ENCODE measurements around the gene RALB. TPM values are rescaled to one million over a fixed set of nuclear protein-coding genes. Genes with fewer than 3 reads are reported as not detected.
A peak's percentile ranks its signal among the peaks of the same experiment; 100 is the strongest.

Gene RALB
- total and polyA plus RNA-seq, 4 donors, result 55.0 to 65.4 (median 61.2) TPM

DNA sequence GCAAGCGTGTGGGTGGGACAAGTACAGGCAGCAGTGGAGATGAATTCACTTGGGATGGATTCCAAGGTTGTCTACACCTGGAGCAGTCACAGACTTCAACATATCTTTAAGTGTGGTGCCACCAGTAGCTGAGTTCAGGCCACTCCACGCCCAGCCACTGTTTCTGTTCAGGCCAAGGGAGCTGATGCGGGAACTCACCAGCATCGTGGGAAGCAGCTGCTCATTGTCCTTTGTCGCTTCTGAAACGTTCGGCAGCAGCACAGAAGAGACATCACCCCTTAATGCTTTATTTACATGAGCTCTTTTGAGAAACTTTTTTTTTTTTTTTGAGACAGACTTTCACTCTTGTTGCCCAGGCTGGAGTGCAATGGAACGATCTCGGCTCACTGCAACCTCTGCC lies 73.4 kb downstream of the RALB start:
- no peaks in the 10 kb centered on the region for H3K27me3 ChIP-seq (ENCODE audit: control insufficient read depth, insufficient read depth, low read length)
- no peak for DNase-seq (ENCODE audit: low read depth in 4 of 6, low spot score in 6 of 6)
- no peak overlapping the region for H3K27ac ChIP-seq (ENCODE audit: low read depth, low read length)
- peaks cover 3% of the 10 kb centered on the region for H3K4me1 ChIP-seq (ENCODE audit: control insufficient read depth, insufficient read depth, low read length)
- 74% methylated on average over 8 of the region's 9 CpGs for WGBS (ENCODE audit: insufficient coverage)
- no peaks in the 10 kb centered on the region for H3K9me3 ChIP-seq (ENCODE audit: control insufficient read depth, insufficient read depth, low read length)
- no peaks in the 10 kb centered on the region for H3K36me3 ChIP-seq (ENCODE audit: control insufficient read depth, insufficient read depth, low read length)
- H3K4me3 ChIP-seq (ENCODE audit: low read depth, low read length), result no peak overlapping the region

DNA sequence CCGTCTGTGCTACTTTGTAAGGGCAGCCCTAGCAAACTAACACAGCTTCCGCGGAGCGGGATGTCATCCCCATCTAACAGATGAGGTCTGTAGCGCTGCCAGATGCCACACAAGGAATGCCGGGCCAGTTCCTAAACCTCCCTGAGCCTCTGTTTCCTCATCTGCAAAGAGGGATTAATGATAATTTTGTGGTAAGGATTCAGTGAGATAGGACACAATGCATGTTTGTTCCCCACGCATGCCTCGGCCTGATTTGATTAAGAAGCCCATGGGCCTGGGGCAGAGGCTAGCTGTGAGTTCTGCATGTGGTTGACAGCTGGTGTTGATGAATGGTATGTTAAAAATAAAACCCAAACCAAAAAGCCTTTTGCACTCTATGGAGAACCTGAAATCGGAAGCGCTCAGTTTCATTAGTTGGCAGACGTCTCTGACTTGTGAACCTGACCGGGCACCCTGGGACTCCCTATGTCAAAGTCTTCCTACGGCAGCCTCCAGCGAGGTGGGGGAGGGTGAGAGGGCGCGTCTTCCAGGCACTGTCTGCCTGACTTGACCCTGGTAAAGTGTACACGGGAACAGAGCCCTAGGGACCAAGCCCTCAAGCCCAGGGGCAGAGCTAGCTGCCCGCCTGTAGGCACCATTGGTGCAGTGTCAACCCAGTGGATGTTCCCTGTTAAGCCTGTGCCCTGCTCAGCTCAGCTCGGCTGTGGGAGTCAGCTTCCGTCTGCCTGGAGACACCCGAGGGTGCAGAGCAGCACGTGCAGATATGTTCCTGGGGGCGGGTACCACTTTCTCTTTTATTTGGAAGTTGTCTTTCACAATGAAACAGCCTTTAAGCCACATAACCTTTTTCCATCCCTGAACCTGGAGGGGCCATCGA lies 78.5 kb downstream of the RALB start:
- Histone ChIP-seq H3K27ac (ENCODE audit: low read depth, low read length) (no peak overlapping the region), H3K4me3 (ENCODE audit: low read depth, low read length) (no peak overlapping the region), H3K9me3 (ENCODE audit: control insufficient read depth, insufficient read depth, low read length) (no peaks in the 10 kb centered on the region), H3K36me3 (ENCODE audit: control insufficient read depth, insufficient read depth, low read length) (no peaks in the 10 kb centered on the region), H3K27me3 (ENCODE audit: control insufficient read depth, insufficient read depth, low read length) (no peaks in the 10 kb centered on the region), H3K4me1 (ENCODE audit: control insufficient read depth, insufficient read depth, low read length) (no peaks in the 10 kb centered on the region)
- WGBS (ENCODE audit: insufficient coverage), result 70% methylated on average over 14 of the region's 24 CpGs
- DNase-seq (ENCODE audit: low read depth in 4 of 6, low spot score in 6 of 6), result no peak

DNA sequence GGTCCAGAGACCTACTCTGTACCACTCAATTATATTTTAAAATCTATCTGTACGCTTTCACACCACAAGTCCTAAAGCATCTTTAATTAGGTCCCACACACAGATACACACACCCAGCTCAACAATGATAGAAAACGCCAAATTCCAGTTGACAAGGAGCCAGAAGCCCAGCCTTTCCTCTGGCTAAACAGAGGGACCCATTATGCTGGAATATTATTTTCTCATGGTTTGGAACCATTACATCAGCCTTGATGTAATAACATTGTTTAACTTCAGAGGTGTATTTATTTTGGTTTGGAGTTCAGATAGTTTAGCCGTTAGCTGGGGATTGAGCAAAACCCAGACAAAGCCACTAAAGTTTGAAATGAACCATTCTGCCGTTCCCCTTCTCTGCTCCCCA lies 79.3 kb downstream of the RALB start:
- no peaks in the 10 kb centered on the region for H3K36me3 ChIP-seq (ENCODE audit: control insufficient read depth, insufficient read depth, low read length)
- H3K27ac ChIP-seq (ENCODE audit: low read depth, low read length), result no peak overlapping the region
- H3K27me3 ChIP-seq (ENCODE audit: control insufficient read depth, insufficient read depth, low read length), result no peaks in the 10 kb centered on the region
- H3K4me1 ChIP-seq (ENCODE audit: control insufficient read depth, insufficient read depth, low read length), result no peaks in the 10 kb centered on the region
- H3K4me3 ChIP-seq (ENCODE audit: low read depth, low read length), result no peak overlapping the region
- H3K9me3 ChIP-seq (ENCODE audit: control insufficient read depth, insufficient read depth, low read length), result no peaks in the 10 kb centered on the region
- WGBS (ENCODE audit: insufficient coverage), result 90% methylated on average over 2 of the region's 4 CpGs
- peak in 1 of 6 donors; percentile 40 for DNase-seq (ENCODE audit: low read depth in 4 of 6, low spot score in 6 of 6)

DNA sequence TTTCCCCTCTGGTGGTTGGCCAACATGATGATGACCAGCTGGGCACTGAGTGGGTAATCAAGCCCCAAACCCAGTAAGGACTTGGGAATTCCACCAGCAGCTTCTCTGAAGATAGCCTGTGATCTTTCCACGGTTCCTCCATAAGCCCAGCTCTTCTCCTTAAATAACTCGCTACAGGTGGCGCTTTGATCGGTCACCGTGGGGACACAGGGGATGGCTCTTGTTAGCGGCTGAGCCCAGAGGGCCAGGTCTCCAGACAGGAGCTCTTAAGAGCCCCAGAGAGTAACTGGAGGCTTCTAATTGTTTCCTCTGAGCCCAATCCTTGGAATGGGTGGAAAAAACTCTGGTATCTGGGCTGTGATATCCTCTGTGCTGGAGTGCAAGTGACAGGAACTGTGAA lies 79.7 kb downstream of the RALB start:
- Histone ChIP-seq H3K9me3 (ENCODE audit: control insufficient read depth, insufficient read depth, low read length) (no peaks in the 10 kb centered on the region), H3K4me3 (ENCODE audit: low read depth, low read length) (no peak overlapping the region), H3K27ac (ENCODE audit: low read depth, low read length) (no peak overlapping the region), H3K36me3 (ENCODE audit: control insufficient read depth, insufficient read depth, low read length) (no peaks in the 10 kb centered on the region), H3K27me3 (ENCODE audit: control insufficient read depth, insufficient read depth, low read length) (no peaks in the 10 kb centered on the region), H3K4me1 (ENCODE audit: control insufficient read depth, insufficient read depth, low read length) (no peaks in the 10 kb centered on the region)
- DNase-seq (ENCODE audit: low read depth in 4 of 6, low spot score in 6 of 6), result no peak
- WGBS (ENCODE audit: insufficient coverage), result 87% methylated on average over 6 of the region's 6 CpGs

DNA sequence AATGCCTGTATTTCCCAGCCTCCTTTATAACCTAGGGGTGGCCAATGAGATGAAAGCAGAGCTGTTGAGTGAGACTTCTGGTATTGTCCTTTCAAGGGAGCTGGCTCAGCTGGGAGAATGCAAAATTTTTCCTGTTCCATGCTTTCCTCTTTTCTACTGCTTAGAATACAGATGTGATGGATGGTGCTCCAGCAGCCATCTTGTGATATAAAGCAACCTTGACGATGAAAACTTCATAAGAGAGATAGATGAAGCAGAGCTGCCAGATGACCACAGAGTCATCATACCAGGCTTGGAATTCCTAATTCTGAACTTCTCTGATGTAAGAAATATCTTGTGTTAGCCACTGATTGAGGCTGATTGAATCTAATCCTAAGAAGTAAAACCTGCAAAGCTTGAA lies 81.4 kb downstream of the RALB start:
- Histone ChIP-seq H3K4me1 (ENCODE audit: control insufficient read depth, insufficient read depth, low read length) (no peaks in the 10 kb centered on the region), H3K27ac (ENCODE audit: low read depth, low read length) (no peak overlapping the region), H3K27me3 (ENCODE audit: control insufficient read depth, insufficient read depth, low read length) (no peaks in the 10 kb centered on the region), H3K36me3 (ENCODE audit: control insufficient read depth, insufficient read depth, low read length) (no peaks in the 10 kb centered on the region), H3K4me3 (ENCODE audit: low read depth, low read length) (no peak overlapping the region), H3K9me3 (ENCODE audit: control insufficient read depth, insufficient read depth, low read length) (no peaks in the 10 kb centered on the region)
- no peak for DNase-seq (ENCODE audit: low read depth in 4 of 6, low spot score in 6 of 6)
- WGBS (ENCODE audit: insufficient coverage), result no CpG with 5 or more reads among the region's 1 CpG

DNA sequence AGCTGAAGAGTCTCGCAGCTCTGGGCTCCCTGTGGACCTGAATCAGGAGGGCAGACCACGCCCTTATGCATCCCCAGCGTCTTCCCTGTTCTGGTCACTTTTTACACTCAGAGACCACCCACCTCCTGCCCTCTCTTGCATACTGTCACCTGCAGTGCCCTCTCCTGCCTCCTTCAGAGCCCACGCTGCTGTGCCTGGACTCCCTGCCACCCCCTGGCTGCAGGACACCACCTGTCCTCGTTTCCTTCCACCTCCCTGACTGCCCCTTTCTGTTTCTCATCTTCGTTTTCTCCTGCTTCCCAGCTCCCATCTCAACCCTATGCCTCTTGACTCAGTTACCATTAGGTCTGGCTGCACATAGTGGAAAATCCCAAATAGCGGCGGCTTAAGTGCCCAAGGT lies 84.1 kb downstream of the RALB start:
- WGBS (ENCODE audit: insufficient coverage), result 77% methylated on average over 8 of the region's 8 CpGs
- H3K4me3 ChIP-seq (ENCODE audit: low read depth, low read length), result no peak overlapping the region
- no peak for DNase-seq (ENCODE audit: low read depth in 4 of 6, low spot score in 6 of 6)
- H3K9me3 ChIP-seq (ENCODE audit: control insufficient read depth, insufficient read depth, low read length), result no peaks in the 10 kb centered on the region
- no peak overlapping the region for H3K27ac ChIP-seq (ENCODE audit: low read depth, low read length)
- peaks cover 4% of the 10 kb centered on the region for H3K27me3 ChIP-seq (ENCODE audit: control insufficient read depth, insufficient read depth, low read length)
- no peaks in the 10 kb centered on the region for H3K4me1 ChIP-seq (ENCODE audit: control insufficient read depth, insufficient read depth, low read length)
- H3K36me3 ChIP-seq (ENCODE audit: control insufficient read depth, insufficient read depth, low read length), result no peaks in the 10 kb centered on the region

DNA sequence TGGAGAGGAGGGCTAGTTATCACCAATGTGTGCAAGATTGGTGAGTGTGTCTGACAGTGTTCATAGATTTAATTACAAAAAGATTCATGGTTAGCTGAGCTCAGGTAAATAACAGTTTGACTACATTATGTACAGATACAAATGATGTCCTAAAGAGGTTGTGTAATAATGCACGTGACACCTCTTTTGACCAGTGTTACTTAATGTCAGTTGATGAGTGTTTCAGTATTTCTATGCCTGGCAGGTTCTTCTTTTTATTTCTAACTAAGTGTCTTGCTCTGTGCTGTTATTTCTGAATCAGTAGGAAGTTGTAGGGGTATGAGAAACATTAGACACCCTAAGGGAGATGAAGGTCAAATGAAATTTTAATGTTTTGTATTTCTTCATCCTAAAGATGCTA lies 85.4 kb downstream of the RALB start:
- Histone ChIP-seq H3K36me3 (ENCODE audit: control insufficient read depth, insufficient read depth, low read length) (no peaks in the 10 kb centered on the region), H3K4me1 (ENCODE audit: control insufficient read depth, insufficient read depth, low read length) (peaks cover 7% of the 10 kb centered on the region), H3K27me3 (ENCODE audit: control insufficient read depth, insufficient read depth, low read length) (peaks cover 16% of the 10 kb centered on the region)

DNA sequence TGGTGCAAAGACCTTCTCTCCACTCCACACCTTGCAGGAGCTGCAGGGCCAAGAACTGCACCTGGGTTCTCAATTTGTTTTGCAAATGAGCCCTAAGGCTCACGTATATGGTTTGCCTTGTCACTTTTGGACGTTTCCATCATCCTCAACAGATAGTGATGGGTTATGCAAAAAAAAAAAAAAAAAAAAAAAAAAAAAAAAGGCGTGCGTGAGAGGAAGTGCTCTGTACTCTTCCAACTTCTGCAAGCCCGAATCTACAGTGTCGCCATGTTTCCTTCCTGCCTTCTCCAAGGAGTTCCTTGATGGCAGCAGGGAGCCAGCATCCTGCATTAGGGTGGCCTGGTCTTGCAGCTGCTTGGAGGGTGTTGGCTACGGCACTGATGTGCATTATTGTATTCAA lies 89.3 kb downstream of the RALB start:
- no peak for DNase-seq (ENCODE audit: low read depth in 4 of 6, low spot score in 6 of 6)
- 93% methylated on average over 3 of the region's 7 CpGs for WGBS (ENCODE audit: insufficient coverage)
- Histone ChIP-seq H3K9me3 (ENCODE audit: control insufficient read depth, insufficient read depth, low read length) (no peaks in the 10 kb centered on the region), H3K27ac (ENCODE audit: low read depth, low read length) (no peak overlapping the region), H3K36me3 (ENCODE audit: control insufficient read depth, insufficient read depth, low read length) (no peaks in the 10 kb centered on the region), H3K4me3 (ENCODE audit: low read depth, low read length) (no peak overlapping the region), H3K4me1 (ENCODE audit: control insufficient read depth, insufficient read depth, low read length) (peaks cover 26% of the 10 kb centered on the region), H3K27me3 (ENCODE audit: control insufficient read depth, insufficient read depth, low read length) (peaks cover 36% of the 10 kb centered on the region)

More for the DNA sequence above, 85.4 kb downstream of the RALB start:
- no peak for DNase-seq (ENCODE audit: low read depth in 4 of 6, low spot score in 6 of 6)
- Histone ChIP-seq H3K4me3 (ENCODE audit: low read depth, low read length) (no peak overlapping the region), H3K27ac (ENCODE audit: low read depth, low read length) (no peak overlapping the region), H3K9me3 (ENCODE audit: control insufficient read depth, insufficient read depth, low read length) (no peaks in the 10 kb centered on the region)
- WGBS (ENCODE audit: insufficient coverage), result 100% methylated on average over 1 of the region's 1 CpG

DNA sequence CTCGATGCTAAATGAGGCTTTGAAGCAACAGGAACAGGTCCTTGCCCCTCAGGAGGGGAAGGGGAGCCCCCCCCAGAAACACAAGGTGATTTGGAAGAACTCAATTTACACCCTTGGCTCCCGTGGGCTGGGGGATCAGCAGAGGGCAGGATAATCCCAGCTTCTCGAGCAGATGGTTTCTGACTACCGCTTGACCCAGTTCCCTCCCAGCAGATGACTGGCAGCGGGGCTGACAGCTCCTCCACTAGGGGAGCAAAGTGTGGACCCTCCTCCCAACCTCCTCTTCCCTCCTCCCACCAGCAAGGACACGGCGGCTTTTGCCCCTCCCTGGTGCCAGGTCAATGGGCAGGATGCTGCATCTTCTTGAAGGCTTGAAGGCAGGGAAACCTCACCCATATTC lies 89.8 kb downstream of the RALB start:
- Histone ChIP-seq H3K27ac (ENCODE audit: low read depth, low read length) (no peak overlapping the region), H3K36me3 (ENCODE audit: control insufficient read depth, insufficient read depth, low read length) (no peaks in the 10 kb centered on the region), H3K9me3 (ENCODE audit: control insufficient read depth, insufficient read depth, low read length) (no peaks in the 10 kb centered on the region), H3K27me3 (ENCODE audit: control insufficient read depth, insufficient read depth, low read length) (peaks cover 40% of the 10 kb centered on the region), H3K4me3 (ENCODE audit: low read depth, low read length) (no peak overlapping the region), H3K4me1 (ENCODE audit: control insufficient read depth, insufficient read depth, low read length) (peaks cover 31% of the 10 kb centered on the region)
- DNase-seq (ENCODE audit: low read depth in 4 of 6, low spot score in 6 of 6), result no peak
- WGBS (ENCODE audit: insufficient coverage), result 55% methylated on average over 7 of the region's 7 CpGs

DNA sequence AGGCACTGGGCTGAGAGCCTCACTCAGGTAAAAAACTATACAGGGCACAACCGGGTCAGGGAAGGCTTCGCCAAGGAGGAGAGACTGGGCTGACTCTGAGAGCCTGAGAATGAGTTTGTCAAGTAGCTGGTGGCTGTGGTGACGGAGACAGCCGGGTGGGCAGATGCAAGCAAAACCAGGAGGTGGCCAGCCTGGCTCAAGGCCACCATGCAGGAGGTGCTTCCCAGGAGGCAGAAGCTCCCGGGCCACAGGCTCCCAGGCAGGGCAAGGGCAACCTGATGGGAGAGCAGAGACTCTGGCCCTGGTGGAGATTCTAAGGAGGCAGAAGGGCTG lies 90.4 kb downstream of the RALB start:
- 28% methylated on average over 5 of the region's 5 CpGs for WGBS (ENCODE audit: insufficient coverage)
- Histone ChIP-seq H3K4me1 (ENCODE audit: control insufficient read depth, insufficient read depth, low read length) (peaks cover 37% of the 10 kb centered on the region), H3K27ac (ENCODE audit: low read depth, low read length) (no peak overlapping the region), H3K4me3 (ENCODE audit: low read depth, low read length) (no peak overlapping the region), H3K9me3 (ENCODE audit: control insufficient read depth, insufficient read depth, low read length) (no peaks in the 10 kb centered on the region), H3K36me3 (ENCODE audit: control insufficient read depth, insufficient read depth, low read length) (no peaks in the 10 kb centered on the region), H3K27me3 (ENCODE audit: control insufficient read depth, insufficient read depth, low read length) (peaks cover 47% of the 10 kb centered on the region)
- DNase-seq (ENCODE audit: low read depth in 4 of 6, low spot score in 6 of 6), result no peak

Data from spinal cord (tissue), 10 donors.